GM18520 (cell line): ENCODE results near the gene HM13.
"Not testable (repeated sequence)": the region's sequence is repeated elsewhere in the genome, so short reads cannot be mapped to it uniquely, and the experiment has no call there.

Source experiments
- ATAC-seq: cut with Tn5 transposase; IDR thresholded peaks from one replicate; pipeline ENCODE4 v1.9.1; 2021; ENCODE audit not compliant: unreplicated experiment

HM13 gene

DNA sequence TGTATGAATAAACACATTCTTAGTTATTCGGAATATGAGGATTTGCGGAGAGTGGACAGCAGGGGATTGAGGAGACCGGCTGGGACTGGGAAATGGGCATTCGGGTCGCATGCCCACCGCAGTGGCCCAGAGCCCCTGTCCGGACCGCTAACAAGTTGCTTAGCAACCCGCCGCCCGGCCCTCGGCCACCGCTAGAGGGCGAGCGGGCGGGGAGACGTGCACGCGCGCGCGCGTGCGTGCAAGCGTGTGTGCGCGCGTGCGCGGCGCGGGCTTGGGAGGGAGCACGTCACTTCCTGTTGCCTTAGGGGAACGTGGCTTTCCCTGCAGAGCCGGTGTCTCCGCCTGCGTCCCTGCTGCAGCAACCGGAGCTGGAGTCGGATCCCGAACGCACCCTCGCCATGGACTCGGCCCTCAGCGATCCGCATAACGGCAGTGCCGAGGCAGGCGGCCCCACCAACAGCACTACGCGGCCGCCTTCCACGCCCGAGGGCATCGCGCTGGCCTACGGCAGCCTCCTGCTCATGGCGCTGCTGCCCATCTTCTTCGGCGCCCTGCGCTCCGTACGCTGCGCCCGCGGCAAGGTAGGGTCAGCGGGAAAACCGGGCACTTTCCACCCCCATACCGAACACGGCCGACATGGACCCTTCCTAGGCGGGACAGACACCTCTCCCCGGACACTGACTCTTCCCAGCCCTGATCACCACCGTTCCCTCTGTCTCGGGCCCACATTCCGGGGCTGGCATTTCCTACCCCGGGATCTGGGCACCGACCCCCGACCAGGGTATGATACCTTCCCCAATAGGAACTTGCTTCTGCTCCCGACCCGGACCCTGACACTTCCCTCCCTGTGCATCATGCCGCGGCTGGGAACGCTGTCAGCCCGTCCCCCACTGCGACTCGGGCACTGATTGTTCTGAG lies at the start of gene HM13:
TSS of gene HM13 (plus strand) at position 289 of the 918 bp plus-strand sequence. CDS start at position 399, 110 bp downstream.
- peak; percentile 90 for ATAC-seq

DNA sequence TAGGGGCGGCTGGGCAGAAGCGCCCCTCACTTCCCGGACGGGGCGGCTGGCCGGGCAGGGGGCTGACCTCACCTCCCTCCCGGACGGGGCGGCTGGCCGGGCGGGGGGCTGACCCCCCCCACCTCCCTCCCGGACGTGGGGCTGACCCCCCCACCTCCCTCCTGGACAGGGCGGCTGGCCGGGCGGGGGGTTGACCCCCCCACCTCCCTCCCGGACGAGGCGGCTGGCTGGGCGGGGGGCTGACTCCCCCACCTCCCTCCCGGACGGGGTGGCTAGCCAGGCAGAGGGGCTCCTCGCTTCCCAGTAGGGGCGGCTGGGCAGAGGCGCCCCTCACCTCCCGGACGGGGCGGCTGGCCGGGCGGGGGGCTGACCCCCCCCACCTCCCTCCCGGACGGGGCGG lies 43.3 kb upstream of the HM13 start:
- ATAC-seq: not testable (repeated sequence)

GRCh38 chr20:31472395-31473330 lies 41.6 kb upstream of the HM13 start:
- ATAC-seq: no peak

DNA sequence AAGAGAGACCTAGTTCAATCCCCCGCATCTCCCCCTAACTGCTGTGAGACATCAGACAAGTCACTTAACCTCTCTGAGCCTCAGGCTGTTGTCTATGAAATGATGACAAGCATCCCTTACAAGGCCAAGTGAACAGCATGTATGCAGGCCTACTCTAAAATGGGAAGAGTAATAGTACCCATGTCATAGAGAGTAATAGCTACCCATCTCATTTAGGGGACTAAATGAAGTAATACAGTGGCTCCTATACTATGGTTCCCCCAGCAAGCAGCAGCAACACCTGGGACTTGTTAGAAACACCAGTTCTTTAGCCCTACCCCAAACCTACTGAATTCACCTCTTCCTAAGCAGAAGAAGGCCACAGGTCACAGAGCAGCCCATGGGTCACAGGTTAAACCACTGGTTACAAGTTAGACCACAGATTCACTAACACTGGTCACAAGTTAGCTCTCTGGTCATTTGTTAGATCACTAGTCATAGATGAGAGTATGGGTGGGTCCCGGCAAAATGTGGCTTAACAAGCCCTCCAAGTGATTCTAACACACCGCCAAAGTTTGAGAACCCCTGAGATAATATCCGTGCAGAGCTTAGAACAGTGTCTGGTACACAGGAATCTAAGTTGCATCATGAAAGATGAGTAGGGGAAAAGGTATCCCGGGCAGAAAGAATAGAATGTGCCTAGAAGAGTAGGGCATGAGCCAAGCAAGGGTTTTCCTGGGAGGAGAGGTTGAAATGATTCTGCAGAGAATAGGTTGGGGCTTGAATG lies 40.7 kb upstream of the HM13 start:
- no peak for ATAC-seq

- ATAC-seq: no peak
Measured at GRCh38 chr20:31474097-31474436, 40.2 kb upstream of the HM13 start.

DNA sequence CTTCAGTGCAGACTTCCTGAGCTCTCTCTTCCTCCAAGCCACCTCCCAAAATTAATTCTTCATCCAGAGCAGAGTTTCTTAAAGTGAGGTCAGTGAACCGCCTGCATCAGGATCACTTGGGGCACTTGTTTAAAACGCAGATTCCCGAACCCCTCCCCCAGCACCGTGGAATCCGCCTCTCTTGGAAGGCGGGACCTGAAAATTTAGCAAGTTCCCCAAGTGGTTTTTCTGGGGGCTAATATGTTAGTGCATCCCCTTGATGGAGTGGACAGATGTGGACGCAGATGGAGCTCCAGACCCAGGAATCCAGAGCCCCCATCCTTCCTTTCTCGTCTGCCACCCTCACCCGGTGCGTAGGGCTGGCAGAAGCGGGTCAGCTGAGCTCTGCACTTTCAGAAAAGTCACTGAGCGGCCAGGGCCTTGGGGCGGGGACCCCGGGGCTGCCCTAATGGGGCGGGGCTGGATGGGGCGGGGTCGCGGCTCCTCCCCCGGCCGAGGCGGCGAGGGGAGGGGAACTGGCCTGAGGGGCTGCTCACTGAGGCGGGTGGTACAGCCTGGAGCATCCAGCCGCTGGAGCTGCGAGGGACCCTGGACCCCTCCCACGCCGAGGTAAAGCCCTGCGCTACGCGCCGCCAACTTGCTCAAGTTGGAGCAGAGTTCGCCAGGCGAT lies 39.3 kb upstream of the HM13 start, which contains the start of the genes DEFB124 and REM1:
TSS of gene DEFB124 (minus strand) at position 370 of the 670 bp plus-strand sequence. CDS start 2,114 bp downstream, outside the sequence.
TSS of gene REM1 (plus strand) at position 531 of the 670 bp plus-strand sequence. CDS start 1,158 bp downstream, outside the sequence.
- ATAC-seq: no peak

- ATAC-seq: no peak
Measured at GRCh38 chr20:31475472-31476293, 38.6 kb upstream of the HM13 start.

GRCh38 chr20:31476294-31476585 lies 38.0 kb upstream of the HM13 start:
- ATAC-seq: no peak

GRCh38 chr20:31476643-31477215 lies 37.5 kb upstream of the HM13 start:
- no peak for ATAC-seq

- no peak for ATAC-seq
Measured at GRCh38 chr20:31484001-31484400, 30.2 kb upstream of the HM13 start.

DNA sequence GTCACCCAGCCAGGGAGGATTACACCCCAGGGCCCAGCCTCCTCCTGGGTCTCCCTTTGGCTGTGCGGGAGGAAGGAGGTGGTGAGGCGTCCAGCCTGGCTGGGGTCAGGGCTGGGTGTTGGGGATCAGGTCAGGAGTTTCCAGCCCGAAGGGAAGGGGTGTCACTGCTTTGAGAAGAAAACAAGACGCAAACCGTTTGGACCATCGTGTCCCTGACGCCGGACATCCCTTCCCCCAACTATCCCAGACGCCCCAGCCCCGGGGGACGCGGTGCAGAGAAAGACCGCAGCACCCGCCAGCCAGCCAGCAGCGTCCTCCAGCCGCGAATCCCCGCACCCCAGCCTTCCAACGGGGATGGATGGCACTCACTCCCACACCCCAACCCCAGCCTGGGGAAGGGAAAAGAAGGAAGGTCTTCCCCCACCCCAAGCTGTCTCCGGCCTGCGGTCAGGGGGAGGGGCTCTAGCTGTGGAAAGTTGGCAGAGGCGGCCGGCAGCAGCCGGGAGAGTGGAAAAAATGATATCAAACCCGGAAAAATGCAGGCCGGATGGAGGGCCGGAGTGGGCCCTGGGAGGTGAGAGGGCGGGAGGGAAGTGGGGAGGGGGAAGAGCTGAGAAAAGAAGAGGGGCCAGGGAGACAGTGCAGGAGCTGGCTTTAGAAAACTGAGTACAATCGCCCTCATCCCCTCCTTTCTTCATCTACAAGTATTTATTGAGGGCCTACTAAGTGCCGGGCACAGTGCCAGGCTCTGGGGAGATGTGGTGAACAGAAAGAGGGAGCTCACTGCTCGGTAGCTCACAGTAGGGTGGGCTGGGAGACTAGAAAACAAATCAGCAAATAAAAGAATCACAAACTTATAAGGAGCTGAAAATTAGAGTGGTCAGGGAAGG lies 28.5 kb upstream of the HM13 start:
- ATAC-seq: no peak

DNA sequence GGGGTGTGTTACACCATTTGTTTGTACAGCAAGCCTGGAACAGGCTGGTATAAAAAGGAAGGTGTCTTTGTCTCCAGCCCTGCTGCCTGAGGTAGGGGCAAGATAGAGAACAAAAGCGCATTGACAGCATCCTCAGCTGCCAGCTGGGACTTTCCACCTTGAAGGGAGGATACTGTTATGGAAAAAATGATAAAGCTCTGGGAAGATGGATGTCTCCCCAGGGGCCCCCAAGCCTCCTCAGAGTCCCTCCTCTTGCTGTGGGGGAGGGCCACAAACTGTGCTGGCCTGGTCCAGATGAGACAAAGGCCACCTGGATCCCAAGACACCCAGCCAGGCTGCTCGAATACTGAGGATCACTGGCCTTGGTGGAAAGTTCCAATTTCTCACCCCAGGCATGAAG lies 26.1 kb upstream of the HM13 start:
- ATAC-seq: no peak

- ATAC-seq: no peak
Measured at GRCh38 chr20:31489152-31489551, 25.1 kb upstream of the HM13 start.

- ATAC-seq: no peak
Measured at GRCh38 chr20:31490752-31491151, 23.5 kb upstream of the HM13 start.

- ATAC-seq: no peak
Measured at GRCh38 chr20:31494131-31494530, 20.1 kb upstream of the HM13 start.

DNA sequence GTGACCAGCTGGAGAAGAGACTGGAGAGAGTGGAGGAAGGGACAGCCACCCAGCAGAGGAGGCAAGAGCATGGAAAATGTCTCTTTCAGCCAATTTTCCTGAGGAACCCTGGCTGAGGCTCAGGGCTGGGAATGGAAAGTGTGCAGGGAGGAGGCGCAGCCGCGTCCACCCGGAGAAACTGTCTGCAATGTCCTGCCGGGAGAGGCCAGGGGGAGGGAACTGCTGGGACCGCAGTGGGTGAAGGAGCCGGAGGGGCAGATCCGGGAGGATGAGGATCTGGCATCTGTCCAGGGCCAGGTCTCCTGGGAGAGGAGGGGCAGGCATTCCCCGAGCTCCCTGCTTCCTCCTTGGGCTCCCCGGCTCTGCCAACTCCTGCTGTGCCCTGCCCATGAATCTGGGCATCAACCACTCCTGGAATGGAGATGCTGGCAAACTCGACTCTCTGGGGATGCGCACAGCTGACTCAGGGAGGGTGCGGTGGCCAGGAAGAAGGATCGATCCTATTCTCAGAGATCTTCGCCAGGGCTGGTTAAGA lies 17.4 kb upstream of the HM13 start:
- no peak for ATAC-seq

GRCh38 chr20:31497838-31498540 lies 16.3 kb upstream of the HM13 start:
- no peak for ATAC-seq
